ENCODE measurements around the gene ORAI2. TPM values are rescaled to one million over a fixed set of nuclear protein-coding genes. Genes with fewer than 3 reads are reported as not detected.
"Not testable (repeated sequence)": the region's sequence is repeated elsewhere in the genome, so short reads cannot be mapped to it uniquely, and the experiment has no call there.

Gene ORAI2
- 29.4 TPM for polyA plus RNA-seq (2012; ENCODE audit: insufficient read depth, insufficient read length)

GRCh38 chr7:102433219-102434038 lies at the start of gene ORAI2:
Gene ORAI2 (plus strand): TSS chr7:102433575. CDS start chr7:102438957, 5,382 bp downstream.
- peak within 1 kb of the TSS; percentile 74 for H3K4me3 ChIP-seq (ENCODE audit: low read length)
- DNase-seq (ENCODE audit: low read depth, low spot score) = no peak

- no peak for DNase-seq (ENCODE audit: low read depth, low spot score)
- no peak overlapping the region for H3K4me3 ChIP-seq (ENCODE audit: low read length)
These were observed 46.3 kb upstream of the ORAI2 start for GRCh38 chr7:102387064-102387463.

GRCh38 chr7:102389810-102390209 lies 43.6 kb upstream of the ORAI2 start:
- no peak overlapping the region for H3K4me3 ChIP-seq (ENCODE audit: low read length)
- DNase-seq (ENCODE audit: low read depth, low spot score) = no peak

GRCh38 chr7:102390697-102391484 lies 42.5 kb upstream of the ORAI2 start:
- no peak overlapping the region for H3K4me3 ChIP-seq (ENCODE audit: low read length)
- peak; percentile 32 for DNase-seq (ENCODE audit: low read depth, low spot score)

GRCh38 chr7:102392330-102392729 lies 41.0 kb upstream of the ORAI2 start:
- DNase-seq (ENCODE audit: low read depth, low spot score) = no peak
- H3K4me3 ChIP-seq (ENCODE audit: low read length) = no peak overlapping the region

GRCh38 chr7:102393467-102393866 lies 39.9 kb upstream of the ORAI2 start:
- DNase-seq (ENCODE audit: low read depth, low spot score) = no peak
- H3K4me3 ChIP-seq (ENCODE audit: low read length) = no peak overlapping the region

- no peak for DNase-seq (ENCODE audit: low read depth, low spot score)
- H3K4me3 ChIP-seq (ENCODE audit: low read length) = peak overlapping the region; percentile 98
These were observed 37.8 kb upstream of the ORAI2 start for GRCh38 chr7:102395592-102395872.

- H3K4me3 ChIP-seq (ENCODE audit: low read length) = peak within 1 kb of the TSS; percentile 98
- peak; percentile 93 for DNase-seq (ENCODE audit: low read depth, low spot score)
These were observed 37.3 kb upstream of the ORAI2 start, which contains the start of gene PRKRIP1 for GRCh38 chr7:102395873-102396709. Gene PRKRIP1 (plus strand): TSS chr7:102396363. CDS start chr7:102396412, 49 bp downstream.

GRCh38 chr7:102396710-102397019 lies 36.7 kb upstream of the ORAI2 start:
- no peak for DNase-seq (ENCODE audit: low read depth, low spot score)
- H3K4me3 ChIP-seq (ENCODE audit: low read length) = peak overlapping the region; percentile 98

- H3K4me3 ChIP-seq (ENCODE audit: low read length) = no peak overlapping the region
- DNase-seq (ENCODE audit: low read depth, low spot score) = no peak
These were observed 34.8 kb upstream of the ORAI2 start for GRCh38 chr7:102398543-102398942.

- DNase-seq (ENCODE audit: low read depth, low spot score) = no peak
- H3K4me3 ChIP-seq (ENCODE audit: low read length) = no peak overlapping the region
These were observed 33.0 kb upstream of the ORAI2 start for GRCh38 chr7:102400360-102400759.

GRCh38 chr7:102403563-102403962 lies 29.8 kb upstream of the ORAI2 start:
- H3K4me3 ChIP-seq (ENCODE audit: low read length) = no peak overlapping the region
- no peak for DNase-seq (ENCODE audit: low read depth, low spot score)

GRCh38 chr7:102404005-102404861 lies 29.1 kb upstream of the ORAI2 start:
- DNase-seq (ENCODE audit: low read depth, low spot score) = peak; percentile 61
- H3K4me3 ChIP-seq (ENCODE audit: low read length) = no peak overlapping the region

GRCh38 chr7:102404862-102405188 lies 28.6 kb upstream of the ORAI2 start:
- not testable (repeated sequence) for DNase-seq (ENCODE audit: low read depth, low spot score); H3K4me3 ChIP-seq (ENCODE audit: low read length)

GRCh38 chr7:102407910-102408309 lies 25.5 kb upstream of the ORAI2 start:
- no peak for DNase-seq (ENCODE audit: low read depth, low spot score)

GRCh38 chr7:102408530-102408929 lies 24.8 kb upstream of the ORAI2 start:
- DNase-seq (ENCODE audit: low read depth, low spot score); H3K4me3 ChIP-seq (ENCODE audit: low read length): not testable (repeated sequence)

More at GRCh38 chr7:102407910-102408309, 25.5 kb upstream of the ORAI2 start:
- no peak overlapping the region for H3K4me3 ChIP-seq (ENCODE audit: low read length)

- no peak overlapping the region for H3K4me3 ChIP-seq (ENCODE audit: low read length)
These were observed 24.0 kb upstream of the ORAI2 start for GRCh38 chr7:102409340-102409739.

GRCh38 chr7:102410123-102410522 lies 23.3 kb upstream of the ORAI2 start:
- H3K4me3 ChIP-seq (ENCODE audit: low read length) = no peak overlapping the region
- no peak for DNase-seq (ENCODE audit: low read depth, low spot score)

More at GRCh38 chr7:102409340-102409739, 24.0 kb upstream of the ORAI2 start:
- no peak for DNase-seq (ENCODE audit: low read depth, low spot score)

GRCh38 chr7:102410918-102411317 lies 22.5 kb upstream of the ORAI2 start:
- H3K4me3 ChIP-seq (ENCODE audit: low read length) = no peak overlapping the region
- DNase-seq (ENCODE audit: low read depth, low spot score) = no peak
